SK-N-SH (cell line): ENCODE results near the gene TM4SF4. TPM values are rescaled to one million over a fixed set of nuclear protein-coding genes. Genes with fewer than 3 reads are reported as not detected.

Experiments
- CTCF ChIA-PET: fragments of 300-600, 350-600 bp; formaldehyde crosslinking; extraction: SDS; loops from one replicate; lab custom pipeline; 2021; lab: Yijun Ruan, JAX
- POLR2A ChIA-PET: fragments of 350-600 bp; sonication (Branson Sonifier 250); formaldehyde crosslinking; extraction: SDS; loops from one replicate; lab custom pipeline; 2020; ENCODE audit warnings: antibody characterized with exemption, inconsistent platforms; lab: Yijun Ruan, JAX
- DNase-seq: peaks from one replicate; pipeline ENCODE4 v3.0.0; 2012
- H2AFZ ChIP-seq: fragments of 200-600 bp; sonication (generic); 2 replicates; pipeline ENCODE4 v1.8.1; 2016; ENCODE audit warnings: antibody characterized with exemption, mild to moderate bottlenecking, low read depth
- H3F3A ChIP-seq: fragments of 200-600 bp; sonication (generic); replicated peaks from 2 replicates; pipeline ENCODE3; 2016; ENCODE audit warnings: antibody characterized with exemption, mild to moderate bottlenecking; ENCODE audit not compliant: insufficient read depth
- H3K27ac ChIP-seq, 2 experiments: fragments of 200-500 bp in 1 of 2; fragments of 200-600 bp in 1 of 2; sonication (Bioruptor generic) in 1 of 2; sonication (generic), shearing (Covaris generic) in 1 of 2; 2 replicates each; pipeline versions ENCODE4 v1.5.1 to v1.6.1; 2014 to 2016; ENCODE audit warnings: low read depth in 2 of 2, inconsistent platforms in 1 of 2, low read length in 1 of 2, mild to moderate bottlenecking in 1 of 2, mixed read lengths in 1 of 2
- H3K27me3 ChIP-seq: fragments of 200-600 bp; sonication (generic), shearing (Covaris generic); 2 replicates; pipeline ENCODE4 v1.6.1; 2016; ENCODE audit warnings: mixed run types; ENCODE audit not compliant: insufficient read depth
- H3K36me3 ChIP-seq, 2 experiments: fragments of 200-500 bp in 1 of 2; fragments of 200-600 bp in 1 of 2; sonication (Bioruptor generic) in 1 of 2; sonication (generic) in 1 of 2; replicated peaks in 1 of 2; 2 replicates each; pipeline versions ENCODE3 to v1.5.1; 2014 to 2016; ENCODE audit warnings: low read length in 1 of 2, mild to moderate bottlenecking in 1 of 2; ENCODE audit not compliant: insufficient read depth in 2 of 2, control insufficient read depth in 1 of 2
- H3K4me1 ChIP-seq, 2 experiments: fragments of 200-500 bp in 1 of 2; fragments of 200-600 bp in 1 of 2; sonication (Bioruptor generic) in 1 of 2; sonication (generic), shearing (Covaris generic) in 1 of 2; 2 replicates each; pipeline versions ENCODE4 v1.5.1 to v1.6.1; 2014 to 2016; ENCODE audit warnings: low read depth in 1 of 2, low read length in 1 of 2, mixed run types in 1 of 2; ENCODE audit not compliant: insufficient read depth in 2 of 2, control insufficient read depth in 1 of 2
- H3K4me2 ChIP-seq: fragments of 200-600 bp; sonication (generic), shearing (Covaris generic); 2 replicates; pipeline ENCODE4 v1.6.1; 2017; ENCODE audit warnings: mixed run types
- H3K4me3 ChIP-seq, 2 experiments: fragments of 200-500 bp in 1 of 2; fragments of 200-600 bp in 1 of 2; sonication (Bioruptor generic) in 1 of 2; sonication (generic), shearing (Covaris generic) in 1 of 2; 2 replicates each; pipeline versions ENCODE4 v1.5.1 to v1.8.1; 2014 to 2016; ENCODE audit warnings: low read depth in 2 of 2, inconsistent platforms in 1 of 2, low read length in 1 of 2, mild to moderate bottlenecking in 1 of 2, mixed read lengths in 1 of 2, moderate library complexity in 1 of 2
- H3K79me2 ChIP-seq: fragments of 200-600 bp; sonication (generic); 2 replicates; pipeline ENCODE4 v1.8.1; 2017; ENCODE audit warnings: mild to moderate bottlenecking; ENCODE audit not compliant: insufficient read depth
- H3K9ac ChIP-seq: fragments of 200-600 bp; sonication (generic); 2 replicates; pipeline ENCODE4 v1.6.1; 2017; ENCODE audit warnings: mixed run types
- H3K9me2 ChIP-seq: fragments of 200-600 bp; sonication (generic); 2 replicates; pipeline ENCODE4 v1.6.1; 2017; ENCODE audit warnings: mixed run types
- H3K9me3 ChIP-seq: fragments of 200-600 bp; sonication (generic); 2 replicates; pipeline ENCODE4 v1.6.1; 2017; ENCODE audit warnings: mixed run types, mild to moderate bottlenecking, moderate library complexity
- H4K20me1 ChIP-seq: fragments of 200-600 bp; sonication (generic); 2 replicates; pipeline ENCODE4 v1.6.1; 2017; ENCODE audit warnings: mild to moderate bottlenecking, mixed run types; ENCODE audit not compliant: insufficient read depth
- CHD2 ChIP-seq: fragments of 150-350 bp; IDR thresholded peaks from 2 replicates; pipeline ENCODE4 v1.6.1; 2018; ENCODE audit warnings: low read length; ENCODE audit not compliant: partially characterized antibody
- ELF1 ChIP-seq: IDR thresholded peaks from 2 replicates; pipeline ENCODE4 v1.4.0; 2012
- EP300 ChIP-seq, 2 experiments: IDR thresholded peaks; 2 replicates each; pipeline versions ENCODE4 v1.4.0 to v1.6.1; 2012; ENCODE audit warnings: borderline replicate concordance in 1 of 2, low read depth in 1 of 2, low read length in 1 of 2
- FOSL2 ChIP-seq: IDR thresholded peaks from 2 replicates; pipeline ENCODE4 v1.4.0; 2012; ENCODE audit warnings: low read depth, mild to moderate bottlenecking, moderate library complexity, borderline replicate concordance
- FOXM1 ChIP-seq: IDR thresholded peaks from 2 replicates; pipeline ENCODE4 v1.4.0; 2012; ENCODE audit warnings: low read depth, mild to moderate bottlenecking
- GATA2 ChIP-seq: sonication (generic); formaldehyde crosslinking; IDR thresholded peaks from 2 replicates; pipeline ENCODE4 v1.5.0; 2020; ENCODE audit warnings: mild to moderate bottlenecking, missing genetic modification reagents
- MEF2A ChIP-seq: IDR thresholded peaks from 2 replicates; pipeline ENCODE4 v1.4.0; 2012; ENCODE audit warnings: low read depth, borderline replicate concordance
- MXI1 ChIP-seq: IDR thresholded peaks from 2 replicates; pipeline ENCODE4 v1.6.1; 2012; ENCODE audit warnings: mild to moderate bottlenecking, low read depth, low read length, improper control_type of control experiment
- NFIC ChIP-seq: IDR thresholded peaks from 2 replicates; pipeline ENCODE4 v1.4.0; 2012; ENCODE audit warnings: borderline replicate concordance
- PBX3 ChIP-seq: IDR thresholded peaks from 2 replicates; pipeline ENCODE4; 2012
- POLR2AphosphoS5 ChIP-seq: IDR thresholded peaks from 2 replicates; pipeline ENCODE4 v1.6.1; 2012; ENCODE audit warnings: low read depth, low read length
- RAD21 ChIP-seq: IDR thresholded peaks from 2 replicates; pipeline ENCODE4 v1.6.1; 2012; ENCODE audit warnings: mild to moderate bottlenecking, low read length
- REST ChIP-seq: IDR thresholded peaks from 2 replicates; pipeline ENCODE4 v1.6.1; 2012; ENCODE audit warnings: mild to moderate bottlenecking, low read depth, low read length, moderate library complexity
- SMC3 ChIP-seq: IDR thresholded peaks from 2 replicates; pipeline ENCODE4 v1.6.1; 2012; ENCODE audit warnings: low read depth, low read length, improper control_type of control experiment
- TAF1 ChIP-seq: IDR thresholded peaks from 2 replicates; pipeline ENCODE4 v1.6.1; 2012; ENCODE audit warnings: low read depth, mild to moderate bottlenecking, low read length, moderate library complexity, borderline replicate concordance
- TCF12 ChIP-seq: IDR thresholded peaks from 2 replicates; pipeline ENCODE4 v1.4.0; 2012
- WGBS: methylation state at CpG from one replicate; pipeline ENCODE4 v1.1.6; 2017; ENCODE audit warnings: low lambda C conversion rate; 5-methylcytosine and 5-hydroxymethylcytosine counted together
- polyA plus RNA-seq, 3 experiments: library from polyadenylated mRNA; depleted of rRNA; stranded (reverse); fragments of >200 nt; gene quantifications; 2 replicates each; pipeline ENCODE4 v1.2.3, GENCODE V29; 2012
- TF ChIP-seq, protein P1 (sequence below): fragments of 200-600 bp; sonication (generic); IDR thresholded peaks from 2 replicates; pipeline ENCODE4 v1.6.1; 2017; ENCODE audit warnings: antibody characterized with exemption, mild to moderate bottlenecking, moderate library complexity
- TF ChIP-seq, protein P2 (sequence below): fragments of 150-350 bp; IDR thresholded peaks from 2 replicates; pipeline ENCODE4 v1.6.1; 2016; ENCODE audit warnings: mild to moderate bottlenecking, low read depth, low read length

TM4SF4 gene
- polyA plus RNA-seq, 1 of the 3 experiments (the other 2 are of a cell fraction) = 0.08 TPM

GRCh38 chr3:149426325-149426724 lies 48.2 kb upstream of the TM4SF4 start:
- H3K4me2 ChIP-seq = no peak overlapping the region
- H3K4me3 ChIP-seq = no peak overlapping the region
- TF ChIP-seq TAF1 (no peak), MXI1 (no peak), CHD2 (no peak), MEF2A (no peak), TCF12 (no peak), SMC3 (no peak), EP300 (IDR thresholded peaks at IDR 0.05; ENCODE audit: borderline replicate concordance in 1 of 2, low read depth in 1 of 2, low read length in 1 of 2) (no peak), ELF1 (no peak), REST (no peak), RAD21 (no peak), PBX3 (no peak), FOXM1 (no peak), FOSL2 (no peak), POLR2AphosphoS5 (no peak), NFIC (no peak), GATA2 (no peak)
- TF ChIP-seq, protein P1, sequence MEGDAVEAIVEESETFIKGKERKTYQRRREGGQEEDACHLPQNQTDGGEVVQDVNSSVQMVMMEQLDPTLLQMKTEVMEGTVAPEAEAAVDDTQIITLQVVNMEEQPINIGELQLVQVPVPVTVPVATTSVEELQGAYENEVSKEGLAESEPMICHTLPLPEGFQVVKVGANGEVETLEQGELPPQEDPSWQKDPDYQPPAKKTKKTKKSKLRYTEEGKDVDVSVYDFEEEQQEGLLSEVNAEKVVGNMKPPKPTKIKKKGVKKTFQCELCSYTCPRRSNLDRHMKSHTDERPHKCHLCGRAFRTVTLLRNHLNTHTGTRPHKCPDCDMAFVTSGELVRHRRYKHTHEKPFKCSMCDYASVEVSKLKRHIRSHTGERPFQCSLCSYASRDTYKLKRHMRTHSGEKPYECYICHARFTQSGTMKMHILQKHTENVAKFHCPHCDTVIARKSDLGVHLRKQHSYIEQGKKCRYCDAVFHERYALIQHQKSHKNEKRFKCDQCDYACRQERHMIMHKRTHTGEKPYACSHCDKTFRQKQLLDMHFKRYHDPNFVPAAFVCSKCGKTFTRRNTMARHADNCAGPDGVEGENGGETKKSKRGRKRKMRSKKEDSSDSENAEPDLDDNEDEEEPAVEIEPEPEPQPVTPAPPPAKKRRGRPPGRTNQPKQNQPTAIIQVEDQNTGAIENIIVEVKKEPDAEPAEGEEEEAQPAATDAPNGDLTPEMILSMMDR = no peak
- TF ChIP-seq, protein P2, sequence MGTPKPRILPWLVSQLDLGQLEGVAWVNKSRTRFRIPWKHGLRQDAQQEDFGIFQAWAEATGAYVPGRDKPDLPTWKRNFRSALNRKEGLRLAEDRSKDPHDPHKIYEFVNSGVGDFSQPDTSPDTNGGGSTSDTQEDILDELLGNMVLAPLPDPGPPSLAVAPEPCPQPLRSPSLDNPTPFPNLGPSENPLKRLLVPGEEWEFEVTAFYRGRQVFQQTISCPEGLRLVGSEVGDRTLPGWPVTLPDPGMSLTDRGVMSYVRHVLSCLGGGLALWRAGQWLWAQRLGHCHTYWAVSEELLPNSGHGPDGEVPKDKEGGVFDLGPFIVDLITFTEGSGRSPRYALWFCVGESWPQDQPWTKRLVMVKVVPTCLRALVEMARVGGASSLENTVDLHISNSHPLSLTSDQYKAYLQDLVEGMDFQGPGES = no peak
- no peak overlapping the region for H2AFZ ChIP-seq
- H3K27ac ChIP-seq = no peak overlapping the region
- ChIA-PET POLR2A (no interaction called here), CTCF (no interaction called here)
- 81% methylated on average over 2 of the region's 2 CpGs for whole genome bisulfite sequencing
- H3K9me3 ChIP-seq = no peaks in the 10 kb centered on the region
- H3K4me1 ChIP-seq = peaks cover 0 to 4% of the 10 kb centered on the region in 2 experiments; a peak in 1 of 4 replicates
- no peak overlapping the region for H3K9ac ChIP-seq
- DNase-seq = no peak
- no peaks in the 10 kb centered on the region for H3K36me3 ChIP-seq
- H3K79me2 ChIP-seq = no peaks in the 10 kb centered on the region
- no peaks in the 10 kb centered on the region for H3K9me2 ChIP-seq
- no peaks in the 10 kb centered on the region for H3K27me3 ChIP-seq
- no peaks in the 10 kb centered on the region for H3F3A ChIP-seq
- no peaks in the 10 kb centered on the region for H4K20me1 ChIP-seq
